NCI-H2227 treated with DMSO at 0.1 percent for 48 hours (cell line): ENCODE data around the gene CMTM8.
"Not testable (repeated sequence)": the region's sequence is repeated elsewhere in the genome, so short reads cannot be mapped to it uniquely, and the experiment has no call there.

Experiments used
- DNase-seq: peaks from one replicate; lab custom pipeline; 2025; lab: John Stamatoyannopoulos, UW

The CMTM8 gene, protein sequence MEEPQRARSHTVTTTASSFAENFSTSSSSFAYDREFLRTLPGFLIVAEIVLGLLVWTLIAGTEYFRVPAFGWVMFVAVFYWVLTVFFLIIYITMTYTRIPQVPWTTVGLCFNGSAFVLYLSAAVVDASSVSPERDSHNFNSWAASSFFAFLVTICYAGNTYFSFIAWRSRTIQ

DNA sequence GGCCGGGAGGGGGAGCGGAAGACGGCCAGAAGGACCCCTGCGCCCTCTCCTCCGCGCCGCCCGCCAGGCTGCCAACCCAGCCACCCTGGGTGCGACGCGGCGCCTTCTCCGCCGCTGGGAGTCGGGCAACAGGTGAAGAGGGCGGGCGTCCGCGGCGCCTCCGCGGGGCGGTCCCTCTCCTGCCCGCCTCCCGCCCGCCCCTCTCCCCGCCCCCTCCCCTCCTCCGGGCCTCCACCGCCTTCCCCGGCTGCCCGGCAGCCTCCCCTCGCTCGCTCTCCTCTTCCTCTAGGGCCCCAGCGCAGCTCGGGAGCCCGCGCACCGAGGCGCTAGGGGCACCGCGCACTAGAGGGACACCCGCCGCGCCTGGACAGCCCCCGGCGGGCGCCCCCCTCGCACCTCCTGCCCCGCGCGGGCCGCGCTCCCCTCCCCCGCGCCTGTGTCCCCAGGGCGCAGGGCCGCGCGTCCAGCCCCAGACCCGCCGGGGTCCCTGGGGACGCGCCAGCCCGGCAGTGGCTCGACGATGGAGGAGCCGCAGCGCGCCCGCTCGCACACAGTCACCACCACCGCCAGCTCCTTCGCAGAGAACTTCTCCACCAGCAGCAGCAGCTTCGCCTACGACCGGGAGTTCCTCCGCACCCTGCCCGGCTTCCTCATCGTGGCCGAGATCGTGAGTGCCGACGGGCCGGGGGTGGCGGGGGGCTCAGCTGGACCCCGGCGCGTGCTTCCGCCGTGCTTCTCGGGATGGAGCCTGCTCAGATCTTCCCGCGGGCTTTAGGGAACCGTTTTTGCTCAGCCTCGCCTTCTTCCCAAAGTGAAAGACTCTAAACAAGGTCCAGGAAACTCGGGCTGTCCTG lies at the start of gene CMTM8:
Gene CMTM8, plus strand, starts transcription at position 228 of the 854 bp plus-strand sequence. Its CDS starts 293 bp downstream, at position 521.
- no peak for DNase-seq

DNA sequence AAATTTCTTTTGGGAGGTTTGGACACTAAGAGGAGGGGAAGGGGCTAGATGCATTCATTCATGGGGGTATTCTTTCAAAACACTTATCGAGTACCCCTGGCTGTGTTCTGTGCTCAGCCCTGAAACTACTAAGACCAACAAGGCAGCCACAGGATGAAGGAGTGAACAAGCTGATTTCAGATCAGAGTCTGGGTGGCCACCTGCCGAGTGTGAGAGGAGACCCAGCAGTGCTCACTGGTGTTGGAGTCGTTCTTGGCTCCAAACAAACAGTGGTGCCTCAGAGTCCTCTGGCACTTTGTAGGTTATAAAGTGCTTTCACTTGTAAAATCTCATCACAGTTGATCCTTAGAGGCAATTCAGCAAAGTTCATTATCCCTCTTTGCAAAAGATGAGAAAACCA lies 48.8 kb upstream of the CMTM8 start:
- no peak for DNase-seq

DNA sequence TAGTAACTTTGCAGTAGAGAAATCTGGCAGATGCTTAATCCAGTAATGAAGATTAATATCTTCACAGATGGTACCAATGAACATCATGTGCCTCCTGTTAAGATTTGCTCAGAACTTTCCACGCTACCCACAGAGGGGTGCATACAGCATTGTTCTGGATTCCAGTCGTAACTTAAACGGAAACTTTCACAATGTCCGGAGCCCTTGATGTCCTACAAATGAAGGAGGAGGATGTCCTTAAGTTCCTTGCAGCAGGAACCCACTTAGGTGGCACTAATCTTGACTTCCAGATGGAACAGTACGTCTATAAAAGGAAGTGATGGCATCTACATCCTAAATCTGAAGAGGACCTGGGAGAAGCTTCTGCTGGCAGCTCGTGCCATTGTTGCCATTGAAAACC lies 47.9 kb upstream of the CMTM8 start:
- DNase-seq, result not testable (repeated sequence)

DNA sequence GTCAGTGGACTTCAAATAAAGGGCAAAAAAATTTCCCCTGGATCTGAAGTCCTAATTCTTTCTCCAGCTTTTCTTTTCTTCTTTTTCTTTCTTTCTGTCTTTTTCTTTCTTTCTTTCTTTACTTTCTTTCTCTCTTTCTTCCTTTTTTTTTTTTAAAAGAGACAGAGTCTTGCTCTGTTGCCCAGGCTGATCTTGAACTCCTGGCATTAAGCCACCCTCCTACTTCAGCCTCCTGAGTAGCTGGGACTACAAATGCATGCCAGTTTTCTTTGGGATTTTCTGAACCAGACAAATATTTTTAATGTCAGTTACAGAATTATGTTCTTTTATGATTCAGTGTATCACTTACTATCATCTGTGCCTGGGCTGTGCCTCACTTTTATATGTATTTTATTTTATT lies 45.4 kb upstream of the CMTM8 start:
- DNase-seq, result no peak

DNA sequence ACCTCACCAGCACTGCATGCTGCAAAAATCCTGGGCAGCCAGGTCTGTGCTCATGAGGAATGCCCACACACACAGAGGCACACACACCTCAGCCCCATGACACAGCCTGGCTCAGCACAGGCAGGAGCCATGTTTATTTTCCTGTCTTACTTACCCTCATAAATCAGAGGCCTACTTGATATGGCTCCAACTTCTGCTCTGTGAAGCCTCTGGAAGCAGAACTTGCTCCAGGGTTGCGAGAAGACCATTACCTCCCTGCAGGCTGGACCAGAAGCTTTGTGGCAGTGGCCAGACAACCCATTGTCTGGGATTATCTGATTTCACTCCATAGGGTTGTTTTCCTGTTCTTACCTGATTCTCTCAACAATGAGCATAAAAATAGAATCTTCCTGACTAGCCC lies 43.8 kb upstream of the CMTM8 start:
- DNase-seq, result no peak

DNA sequence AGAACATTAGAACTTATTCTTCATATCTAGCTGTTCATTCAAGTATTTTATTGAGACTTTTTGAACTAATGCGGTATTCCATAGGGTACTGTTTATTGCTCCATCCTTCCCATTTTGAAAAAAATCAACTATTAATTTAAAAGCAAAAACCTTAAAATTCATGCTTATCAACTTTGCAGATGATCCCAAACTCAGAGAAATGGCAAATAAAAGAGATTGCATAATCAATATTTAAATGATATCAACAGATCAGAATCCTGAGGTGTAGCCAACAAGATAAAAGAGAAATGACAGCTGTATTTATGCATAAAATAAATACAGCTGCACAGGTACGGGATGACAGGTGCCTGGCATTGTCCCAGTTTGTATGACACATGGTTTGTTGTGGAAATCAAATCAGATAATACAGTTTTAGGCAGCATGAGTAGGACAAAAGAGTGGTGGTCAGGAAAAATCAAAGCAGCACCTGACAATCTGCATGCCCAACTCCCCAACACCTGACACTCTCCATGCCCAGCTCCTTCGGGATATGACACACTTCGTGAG lies 42.4 kb upstream of the CMTM8 start:
- DNase-seq, result no peak

DNA sequence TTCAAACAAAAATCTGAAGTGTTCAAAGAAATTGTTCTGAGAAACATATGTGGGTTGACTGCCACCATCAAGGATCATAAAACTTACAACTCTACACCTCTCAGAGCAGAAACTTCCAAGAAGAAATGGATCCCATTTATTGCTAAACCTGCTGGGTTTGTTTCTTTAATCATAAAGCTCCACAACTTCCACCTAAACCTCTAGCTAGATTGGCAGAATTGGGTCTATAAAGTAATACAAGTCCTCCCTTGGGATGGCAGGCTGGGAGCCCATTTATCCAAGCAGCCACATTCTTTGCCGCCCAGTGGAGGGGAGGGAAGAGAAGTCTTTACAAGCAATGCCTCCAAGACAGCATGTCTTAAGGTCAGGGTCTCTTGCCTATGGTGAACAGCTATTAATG lies 40.5 kb upstream of the CMTM8 start:
- DNase-seq, result no peak

DNA sequence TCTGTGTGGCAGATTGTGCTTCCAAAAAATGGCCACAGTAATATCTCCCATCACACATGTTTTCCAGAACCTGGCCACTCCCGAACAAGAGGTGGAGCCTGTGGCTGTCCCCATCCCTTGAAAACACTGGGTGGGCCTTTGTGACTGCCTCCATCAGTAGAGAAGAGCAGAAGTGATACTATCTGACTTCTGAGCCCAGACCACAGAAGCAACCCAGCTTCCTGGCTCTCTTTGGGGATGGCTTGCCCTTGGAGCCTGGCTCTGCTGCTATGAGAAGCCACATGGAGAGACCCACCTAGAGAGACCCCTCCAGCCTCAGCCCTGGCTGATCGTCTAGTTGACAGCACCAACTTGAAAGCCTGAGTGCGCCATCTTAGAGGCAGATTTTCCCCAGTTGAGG lies 39.8 kb upstream of the CMTM8 start:
- no peak for DNase-seq

DNA sequence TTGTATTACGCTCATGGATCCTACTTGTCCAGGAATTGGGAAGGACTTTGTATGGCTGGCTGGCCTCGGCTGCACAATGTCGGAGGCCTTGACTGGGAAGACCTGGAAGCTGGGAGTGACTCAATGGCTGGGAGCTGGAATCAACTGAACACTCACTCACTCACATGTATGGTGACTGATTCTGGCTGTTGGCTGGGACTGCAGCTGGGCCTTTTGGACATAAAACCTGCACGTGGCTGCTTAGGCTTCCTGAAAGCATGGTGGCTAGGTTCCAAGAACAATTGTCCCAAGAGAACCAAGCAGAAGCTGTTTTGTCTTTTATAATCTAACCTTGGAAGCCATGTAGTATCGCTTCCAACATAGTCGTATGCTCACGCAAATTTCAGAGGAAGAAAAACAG lies 38.0 kb upstream of the CMTM8 start:
- no peak for DNase-seq

DNA sequence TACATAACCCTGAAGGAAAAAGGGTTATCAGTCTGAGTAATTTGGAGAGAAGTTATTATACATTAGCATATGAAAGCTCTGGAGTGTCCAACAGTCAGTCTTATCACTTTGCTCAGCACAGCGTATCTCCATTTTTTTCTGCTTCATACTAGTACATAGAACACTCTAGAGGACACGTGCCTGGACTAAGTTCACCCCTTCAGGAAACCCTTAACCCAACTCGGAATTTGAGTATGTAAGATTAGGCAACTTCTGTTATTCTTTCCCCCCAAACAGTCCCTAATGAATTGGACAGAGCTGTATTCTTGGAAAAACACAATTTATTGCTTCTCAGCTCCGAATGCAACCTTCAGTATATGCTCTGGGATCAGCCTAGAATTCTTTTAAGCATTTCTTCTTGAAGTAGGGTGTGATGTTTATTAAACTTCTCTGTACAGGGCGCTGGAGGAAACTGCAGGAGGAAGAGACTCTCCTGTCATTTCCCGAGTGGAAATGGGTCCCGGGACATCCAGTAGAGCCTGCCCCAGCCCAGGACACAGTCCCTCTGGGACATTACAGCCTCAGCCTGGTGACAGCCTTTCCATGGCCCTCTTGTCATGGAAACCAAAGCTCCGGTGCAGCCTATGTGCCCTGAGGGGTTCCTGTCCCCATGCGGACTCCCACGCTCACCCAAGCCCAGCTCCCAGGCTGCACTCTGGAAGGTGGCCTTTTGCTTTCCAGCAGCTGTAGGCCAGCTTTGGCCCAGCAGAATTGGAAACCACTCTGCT lies 37.3 kb upstream of the CMTM8 start:
- DNase-seq, result no peak

DNA sequence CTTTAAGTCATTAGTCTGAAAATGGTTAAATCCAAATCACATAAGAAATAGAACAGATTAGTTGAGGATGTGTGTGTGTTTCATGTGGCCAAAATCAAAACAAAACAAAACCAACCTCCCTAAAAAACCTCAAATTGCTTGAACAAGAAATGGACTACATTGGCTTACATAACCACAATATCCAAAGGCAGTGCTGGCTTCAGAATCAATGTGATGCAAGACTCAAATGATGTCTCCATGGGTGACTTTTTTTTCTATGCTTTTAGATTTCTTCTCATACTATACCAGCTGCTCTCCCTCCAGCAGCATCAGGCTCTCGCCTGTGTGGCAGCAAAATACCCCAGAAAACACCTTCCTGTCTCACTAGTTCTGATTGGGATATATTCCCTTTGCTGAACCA lies 36.0 kb upstream of the CMTM8 start:
- DNase-seq, result no peak

DNA sequence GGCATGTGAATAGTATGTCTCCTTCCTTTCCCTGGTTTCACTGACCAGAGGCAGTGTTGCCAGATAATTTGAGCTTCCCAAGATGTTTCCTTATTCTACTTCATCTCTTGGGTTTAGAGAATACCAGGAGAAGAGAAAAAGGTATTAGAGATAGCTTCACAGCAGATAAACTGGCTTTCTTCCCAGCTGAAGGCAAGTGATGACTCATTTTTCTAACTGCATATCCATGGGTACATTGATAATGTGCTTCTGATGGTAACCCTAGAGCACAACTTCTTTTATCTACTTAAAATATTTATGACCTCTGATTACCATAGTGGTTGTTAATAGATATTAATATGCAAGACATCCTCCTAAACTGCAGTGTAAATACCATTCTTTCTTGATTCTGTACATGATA lies 34.6 kb upstream of the CMTM8 start:
- no peak for DNase-seq

DNA sequence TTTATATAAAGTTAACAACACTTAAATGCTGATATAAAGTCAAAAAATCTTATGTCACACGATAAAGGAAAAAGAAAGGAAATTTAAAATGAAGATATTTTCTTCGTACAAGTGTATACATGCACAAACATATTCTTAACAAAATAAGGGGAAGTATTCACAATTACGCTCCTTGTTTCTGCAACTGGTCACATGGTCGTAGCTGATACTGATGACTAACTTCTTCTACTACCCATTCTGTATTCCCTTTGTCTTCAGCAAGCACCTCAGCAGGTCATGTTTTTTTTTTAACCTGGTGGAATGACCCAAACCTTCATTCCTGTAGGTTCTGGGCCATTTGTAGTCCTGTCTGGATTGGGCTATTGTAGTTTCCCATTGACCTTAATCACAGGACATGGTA lies 30.0 kb upstream of the CMTM8 start:
- DNase-seq, result no peak

DNA sequence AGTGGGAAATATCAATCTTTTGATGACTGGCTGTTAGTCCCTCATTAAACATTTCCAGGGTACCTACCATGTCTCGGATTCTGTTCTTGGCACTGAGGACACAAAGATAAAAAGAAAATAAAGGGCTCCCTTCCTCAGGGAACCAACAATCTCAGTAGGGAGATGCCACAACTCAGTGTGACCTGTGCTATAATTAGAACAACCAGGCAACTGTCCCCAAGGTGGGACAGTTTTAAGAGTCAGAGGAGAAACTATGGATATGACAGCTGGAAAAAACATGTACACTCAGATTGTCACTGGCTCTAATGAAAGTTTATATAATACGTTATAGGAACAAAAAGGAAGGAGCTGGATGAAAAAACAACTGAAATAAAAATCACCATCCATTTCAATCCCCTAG lies 23.3 kb upstream of the CMTM8 start:
- DNase-seq, result no peak

DNA sequence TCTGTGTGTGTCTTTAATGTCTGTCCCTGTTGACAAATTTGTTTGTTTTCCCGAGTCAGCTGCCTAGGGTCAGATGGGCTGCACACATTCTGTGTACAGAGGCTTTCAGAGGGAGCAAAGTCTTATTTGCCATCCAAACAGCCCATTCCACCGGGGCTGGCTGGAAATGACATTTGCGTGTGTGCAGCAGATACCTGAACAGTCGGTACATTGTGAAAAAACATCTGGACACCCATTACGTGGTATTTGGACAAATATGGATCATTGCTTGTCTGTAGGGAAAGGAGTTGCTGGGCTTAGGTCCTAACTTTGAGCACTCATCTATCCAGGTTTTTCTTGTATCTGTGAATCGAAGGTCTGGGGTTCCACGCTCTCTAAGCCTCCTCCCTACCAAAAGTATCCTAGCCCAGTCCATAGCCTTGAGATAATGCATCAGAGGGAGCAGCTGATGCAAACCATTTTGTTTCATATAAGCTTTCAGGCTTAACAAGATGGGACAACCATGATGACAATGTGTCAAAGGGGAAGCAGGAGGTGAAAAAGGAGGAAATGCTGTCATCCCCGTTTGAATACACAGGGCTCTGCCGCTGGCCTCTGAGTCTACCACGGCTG lies 22.2 kb upstream of the CMTM8 start:
- DNase-seq, result no peak

DNA sequence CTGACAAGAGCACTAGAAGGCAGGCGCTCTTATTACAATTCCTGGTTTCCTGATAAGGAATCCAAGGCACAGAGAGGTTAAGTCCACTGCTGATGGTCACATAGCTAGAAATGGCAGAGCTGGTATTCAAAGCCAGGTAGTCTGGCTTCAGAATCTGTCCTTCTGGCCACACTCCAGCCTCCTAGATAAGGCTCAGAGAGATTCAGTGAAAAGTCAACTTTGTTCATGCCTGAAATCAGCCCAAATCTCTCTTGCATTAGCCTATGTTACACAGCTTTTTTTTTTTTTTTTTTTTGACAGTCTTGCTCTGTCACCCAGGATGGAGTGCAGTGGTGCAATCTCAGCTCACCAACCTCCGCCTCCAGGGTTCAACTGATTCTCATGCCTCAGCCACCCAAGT lies 21.1 kb upstream of the CMTM8 start:
- DNase-seq, result no peak

DNA sequence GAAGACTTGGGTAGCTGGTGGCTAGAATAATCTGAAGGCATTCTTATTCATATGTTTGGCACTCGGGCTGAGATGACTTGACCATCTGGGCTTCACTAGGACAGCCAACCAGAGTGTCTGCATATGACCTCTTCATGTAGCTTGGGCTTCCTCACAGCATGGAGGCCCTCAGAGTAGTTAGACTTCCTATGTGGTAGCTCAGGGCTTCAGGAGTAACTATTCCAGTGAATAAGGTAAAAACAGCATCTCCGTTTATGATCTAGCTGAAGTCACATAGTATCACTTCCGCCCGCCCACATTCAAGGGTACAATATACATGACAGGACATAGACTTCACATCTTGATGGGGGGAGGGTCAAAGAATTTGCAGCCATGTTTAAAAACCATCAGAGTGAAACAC lies 18.9 kb upstream of the CMTM8 start:
- no peak for DNase-seq

DNA sequence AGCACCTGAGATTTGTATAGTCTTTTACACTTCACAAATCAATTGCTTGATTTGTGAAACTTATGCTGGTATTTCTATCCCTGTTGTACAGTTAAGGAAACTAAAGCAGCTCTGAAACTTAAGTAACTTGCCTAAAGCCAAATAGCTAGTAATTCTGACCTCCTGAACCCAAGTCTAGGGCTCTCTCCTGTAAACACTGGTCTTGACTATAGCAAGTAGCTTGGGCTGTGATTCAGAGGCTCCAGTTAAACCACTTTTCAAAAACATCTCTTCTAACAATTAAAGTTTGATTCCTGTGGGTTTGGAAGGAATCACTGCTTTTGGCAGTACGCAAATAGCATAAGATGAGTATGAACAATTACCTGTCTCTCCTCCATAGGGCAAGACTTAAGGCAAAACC lies 18.5 kb upstream of the CMTM8 start:
- no peak for DNase-seq

DNA sequence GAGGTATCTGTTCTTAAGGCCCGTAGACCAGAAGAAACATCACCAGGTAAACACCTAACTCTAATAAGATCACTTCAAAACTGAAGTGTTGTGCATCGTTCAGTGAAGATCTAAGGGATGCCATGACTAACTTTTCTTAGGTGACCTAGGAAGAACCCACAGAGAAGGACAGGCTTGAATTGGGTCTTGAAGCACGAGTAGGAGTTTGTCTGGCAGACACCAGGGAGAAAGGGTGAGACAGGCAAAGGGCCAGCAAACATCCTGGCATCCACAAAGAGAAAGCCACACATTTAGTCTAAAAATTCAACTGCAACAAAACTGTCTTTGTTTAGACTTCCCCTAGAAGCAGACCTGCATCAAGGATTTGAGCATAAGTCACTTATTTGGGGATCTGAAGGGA lies 15.5 kb upstream of the CMTM8 start:
- DNase-seq, result no peak

DNA sequence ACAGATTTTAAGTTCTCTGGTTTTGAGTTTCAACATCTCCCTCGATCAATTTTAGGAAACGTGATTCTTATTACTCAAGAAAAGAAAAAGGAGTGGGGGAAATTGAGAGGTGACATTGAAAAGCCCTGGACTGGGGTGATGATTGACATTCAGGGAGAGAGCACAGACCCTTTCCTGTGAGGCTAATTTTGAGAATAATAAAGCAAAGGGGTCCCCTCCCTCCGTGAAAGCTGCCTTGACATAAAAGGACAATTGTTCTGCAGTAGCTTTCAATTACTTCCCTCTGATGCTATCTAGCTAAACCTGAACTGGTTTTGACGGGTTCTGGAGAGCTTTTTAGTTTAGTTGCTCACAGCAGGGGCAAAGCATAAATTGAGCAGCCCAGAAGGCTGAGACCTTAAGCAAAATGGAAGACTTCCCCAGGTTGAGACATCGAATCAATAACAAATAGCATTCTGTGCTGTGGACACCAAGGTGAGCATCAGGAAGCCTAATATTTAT lies 14.4 kb upstream of the CMTM8 start:
- DNase-seq, result peak; percentile 31

DNA sequence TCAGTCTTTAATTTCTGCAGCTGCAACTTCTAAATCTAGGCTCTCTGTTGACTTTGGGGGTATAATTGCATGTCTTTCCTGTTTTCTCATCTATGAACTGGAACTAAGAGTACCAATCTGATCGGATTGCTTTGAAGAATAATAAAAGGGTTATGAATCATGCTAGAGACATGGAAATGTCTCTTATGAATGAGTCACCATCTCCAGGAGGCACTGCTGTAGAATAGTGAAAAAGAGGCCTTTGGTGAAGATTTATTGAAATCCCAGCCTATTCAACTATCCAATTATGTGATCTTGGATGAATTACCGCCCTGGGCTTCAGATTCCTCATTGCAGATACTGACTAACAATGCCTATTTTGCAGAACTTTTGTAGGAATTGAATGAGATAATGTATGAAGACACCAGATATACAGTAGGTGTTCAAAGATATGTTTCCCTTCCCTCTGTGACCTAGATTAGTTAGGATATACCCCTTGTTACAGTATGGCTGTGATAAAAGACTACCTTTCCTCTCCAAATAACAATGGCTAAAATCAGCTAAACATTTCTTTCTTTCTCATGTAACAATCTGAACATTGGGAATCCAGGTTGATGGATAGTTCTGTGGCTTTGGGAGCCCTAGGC lies 11.5 kb upstream of the CMTM8 start:
- DNase-seq, result peak; percentile 44

DNA sequence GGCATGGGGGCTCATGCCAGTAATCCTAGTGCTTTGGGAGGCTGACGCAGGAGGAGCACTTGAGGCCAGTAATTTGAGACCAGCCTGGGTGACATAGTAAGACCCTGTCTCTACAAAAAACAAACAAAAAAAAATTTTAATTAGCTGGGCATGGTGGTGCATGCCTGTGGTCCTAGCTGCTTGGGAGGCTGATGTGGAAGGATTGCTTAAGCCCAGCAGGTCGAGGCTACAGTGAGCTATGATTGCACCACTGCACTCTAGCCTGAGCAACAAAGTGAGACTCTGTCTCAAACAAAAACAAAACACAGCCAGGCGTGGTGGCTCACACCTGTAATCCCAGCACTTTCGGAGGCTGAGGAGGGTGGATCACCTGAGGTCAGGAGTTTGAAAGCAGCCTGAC lies 9.7 kb upstream of the CMTM8 start:
- DNase-seq, result not testable (repeated sequence)
